Measurements from ENCODE around the gene PLEK2. TPM values are rescaled to one million over a fixed set of nuclear protein-coding genes. Genes with fewer than 3 reads are reported as not detected.

The PLEK2 gene
- total RNA-seq, 1 donor from 2014 or later = not detected

- no peak overlapping the region for H3K4me3 ChIP-seq
- no peaks in the 10 kb centered on the region for H3K9me3 ChIP-seq (ENCODE audit: low read depth)
- no peaks in the 10 kb centered on the region for H3K36me3 Mint-ChIP-seq
- H3K79me2 ChIP-seq (ENCODE audit: low read depth) = no peaks in the 10 kb centered on the region
- H3F3A ChIP-seq (ENCODE audit: low read depth) = no peaks in the 10 kb centered on the region
- H3K4me3 Mint-ChIP-seq = no peak overlapping the region
- peaks cover 13% of the 10 kb centered on the region for H3K4me1 Mint-ChIP-seq
- no peaks in the 10 kb centered on the region for H3K9me3 Mint-ChIP-seq
- H2AFZ ChIP-seq (replicated peaks) = no peak overlapping the region
- TF ChIP-seq EZH2 (IDR thresholded peaks at IDR 0.05) (no peak), CTCF (IDR thresholded peaks at IDR 0.05) (no peak), EZH2phosphoT487 (IDR thresholded peaks at IDR 0.05) (no peak)
- no peaks in the 10 kb centered on the region for H3K36me3 ChIP-seq
- no peaks in the 10 kb centered on the region for H4K20me1 ChIP-seq (ENCODE audit: low read depth)
- DNase-seq (ENCODE audit: low spot score) = no peak
- peaks cover 18% of the 10 kb centered on the region for H3K27me3 Mint-ChIP-seq (ENCODE audit: insufficient read depth, low read depth)
- H3K9ac ChIP-seq = no peak overlapping the region
- H3K27ac Mint-ChIP-seq = no peak overlapping the region
- peaks cover 7% of the 10 kb centered on the region for H3K27me3 ChIP-seq
- no peak overlapping the region for H3K4me2 ChIP-seq
- H3K4me1 ChIP-seq = no peaks in the 10 kb centered on the region
- H3K27ac ChIP-seq = no peak overlapping the region
These were observed 2.1 kb upstream of the PLEK2 start for GRCh38 chr14:67413806-67414769.

- H3K9ac ChIP-seq = no peak overlapping the region
- H4K20me1 ChIP-seq (ENCODE audit: low read depth) = no peaks in the 10 kb centered on the region
- Mint-ChIP-seq H3K4me1 (peaks cover 13% of the 10 kb centered on the region), H3K27me3 (ENCODE audit: insufficient read depth, low read depth) (peaks cover 16% of the 10 kb centered on the region), H3K9me3 (no peaks in the 10 kb centered on the region), H3K27ac (no peak overlapping the region), H3K4me3 (no peak overlapping the region), H3K36me3 (no peaks in the 10 kb centered on the region)
- H3K79me2 ChIP-seq (ENCODE audit: low read depth) = no peaks in the 10 kb centered on the region
- no peaks in the 10 kb centered on the region for H3K36me3 ChIP-seq
- no peak for DNase-seq (ENCODE audit: low spot score)
- no peak overlapping the region for H3K4me3 ChIP-seq
- H3K4me2 ChIP-seq = no peak overlapping the region
- no peak overlapping the region for H3K27ac ChIP-seq
- no peaks in the 10 kb centered on the region for H3K4me1 ChIP-seq
- no peaks in the 10 kb centered on the region for H3F3A ChIP-seq (ENCODE audit: low read depth)
- H3K27me3 ChIP-seq = peaks cover 7% of the 10 kb centered on the region
- no peaks in the 10 kb centered on the region for H3K9me3 ChIP-seq (ENCODE audit: low read depth)
- no peak overlapping the region for H2AFZ ChIP-seq (replicated peaks)
- TF ChIP-seq EZH2 (IDR thresholded peaks at IDR 0.05) (no peak), EZH2phosphoT487 (IDR thresholded peaks at IDR 0.05) (no peak), CTCF (IDR thresholded peaks at IDR 0.05) (no peak)
These were observed 595 bp downstream of the PLEK2 start for GRCh38 chr14:67411370-67411769.

GRCh38 chr14:67410313-67410712 is 1.7 kb downstream of the PLEK2 start:
- H3K27me3 ChIP-seq = peaks cover 7% of the 10 kb centered on the region
- Mint-ChIP-seq H3K4me3 (no peak overlapping the region), H3K4me1 (peaks cover 13% of the 10 kb centered on the region), H3K27me3 (ENCODE audit: insufficient read depth, low read depth) (peaks cover 16% of the 10 kb centered on the region), H3K36me3 (no peaks in the 10 kb centered on the region), H3K9me3 (no peaks in the 10 kb centered on the region), H3K27ac (no peak overlapping the region)
- no peaks in the 10 kb centered on the region for H3F3A ChIP-seq (ENCODE audit: low read depth)
- no peaks in the 10 kb centered on the region for H3K9me3 ChIP-seq (ENCODE audit: low read depth)
- no peak overlapping the region for H3K27ac ChIP-seq
- no peak overlapping the region for H3K4me2 ChIP-seq
- no peak overlapping the region for H3K9ac ChIP-seq
- no peaks in the 10 kb centered on the region for H3K36me3 ChIP-seq
- no peaks in the 10 kb centered on the region for H4K20me1 ChIP-seq (ENCODE audit: low read depth)
- H3K4me3 ChIP-seq = no peak overlapping the region
- H2AFZ ChIP-seq (replicated peaks) = peak overlapping the region; percentile 88
- TF ChIP-seq CTCF (IDR thresholded peaks at IDR 0.05) = no peak
- no peak for TF ChIP-seq EZH2 (IDR thresholded peaks at IDR 0.05)
- TF ChIP-seq EZH2phosphoT487 (IDR thresholded peaks at IDR 0.05) = no peak
- no peaks in the 10 kb centered on the region for H3K4me1 ChIP-seq
- H3K79me2 ChIP-seq (ENCODE audit: low read depth) = no peaks in the 10 kb centered on the region
- no peak for DNase-seq (ENCODE audit: low spot score)
